Vagina (tissue), 2 donors: ENCODE data around the gene OCRL. TPM values are rescaled to one million over a fixed set of nuclear protein-coding genes. Genes with fewer than 3 reads are reported as not detected.

Experiments used
- DNase-seq, 2 donors: peaks; one replicate each; pipeline ENCODE4 v3.0.0-alpha.2; 2017; ENCODE audit errors: extremely low spot score in 2 of 2
- H3K27ac ChIP-seq: fragments of 200-600 bp; sonication (generic); one replicate; pipeline ENCODE4 v1.5.1; 2019
- H3K27me3 ChIP-seq: fragments of 200-600 bp; sonication (generic); one replicate; pipeline ENCODE4 v1.5.1; 2019
- H3K36me3 ChIP-seq, 2 donors: fragments of 200-600 bp; sonication (generic); one replicate each; pipeline ENCODE4 v1.5.1; 2017 to 2019
- H3K4me1 ChIP-seq: fragments of 200-600 bp; sonication (generic); one replicate; pipeline ENCODE4 v1.5.1; 2019
- H3K4me3 ChIP-seq, 2 donors: fragments of 200-600 bp; sonication (generic); 1 replicate in 1 of 2; 2 replicates in 1 of 2; pipeline ENCODE4 v1.5.1; 2016 to 2019
- H3K9me3 ChIP-seq: fragments of 200-600 bp; sonication (generic); one replicate; pipeline ENCODE4 v1.5.1; 2019
- POLR2A ChIP-seq, 2 donors: fragments of 450-650 bp; IDR thresholded peaks; one replicate each; pipeline ENCODE4 v1.6.1; 2017; ENCODE audit warnings: antibody characterized with exemption in 2 of 2, mild to moderate bottlenecking in 2 of 2, moderate library complexity in 2 of 2
- POLR2AphosphoS5 ChIP-seq, 2 donors: sonication (generic); formaldehyde crosslinking; IDR thresholded peaks; one replicate each; pipeline ENCODE4 v1.9.0; 2017; ENCODE audit warnings: antibody characterized with exemption in 2 of 2, mild to moderate bottlenecking in 2 of 2, low read depth in 1 of 2; ENCODE audit not compliant: insufficient read depth in 1 of 2
- intact Hi-C: fragments of 100-400 bp; cut with DNase I; formaldehyde crosslinking; loops from one replicate; pipeline ENCODE4 v1.15.1; 2023
- total RNA-seq: library from RNA; depleted of rRNA; stranded (reverse); fragments of >200 nt; gene quantifications from one replicate; pipeline ENCODE4 v1.2.3, GENCODE V29; 2016
- TF ChIP-seq, protein P1 (sequence below), 3 experiments: fragments of 450-650 bp in 2 of 3; fragments of 200-600 bp in 1 of 3; sonication (generic) in 1 of 3; IDR thresholded peaks; one replicate each; pipeline ENCODE4 v1.5.1; 2017 to 2019; ENCODE audit warnings: antibody characterized with exemption in 3 of 3, mild to moderate bottlenecking in 2 of 3, moderate library complexity in 2 of 3

Gene OCRL
- total RNA-seq, 1 donor from 2014 or later, result 14.5 TPM

GRCh38 chrX:129531132-129531531 is 8.9 kb upstream of the OCRL start:
- H3K27me3 ChIP-seq, result no peaks in the 10 kb centered on the region
- H3K27ac ChIP-seq, result no peak overlapping the region
- no peaks in the 10 kb centered on the region for H3K9me3 ChIP-seq
- H3K4me3 ChIP-seq, result no peak overlapping the region
- TF ChIP-seq, protein P1, sequence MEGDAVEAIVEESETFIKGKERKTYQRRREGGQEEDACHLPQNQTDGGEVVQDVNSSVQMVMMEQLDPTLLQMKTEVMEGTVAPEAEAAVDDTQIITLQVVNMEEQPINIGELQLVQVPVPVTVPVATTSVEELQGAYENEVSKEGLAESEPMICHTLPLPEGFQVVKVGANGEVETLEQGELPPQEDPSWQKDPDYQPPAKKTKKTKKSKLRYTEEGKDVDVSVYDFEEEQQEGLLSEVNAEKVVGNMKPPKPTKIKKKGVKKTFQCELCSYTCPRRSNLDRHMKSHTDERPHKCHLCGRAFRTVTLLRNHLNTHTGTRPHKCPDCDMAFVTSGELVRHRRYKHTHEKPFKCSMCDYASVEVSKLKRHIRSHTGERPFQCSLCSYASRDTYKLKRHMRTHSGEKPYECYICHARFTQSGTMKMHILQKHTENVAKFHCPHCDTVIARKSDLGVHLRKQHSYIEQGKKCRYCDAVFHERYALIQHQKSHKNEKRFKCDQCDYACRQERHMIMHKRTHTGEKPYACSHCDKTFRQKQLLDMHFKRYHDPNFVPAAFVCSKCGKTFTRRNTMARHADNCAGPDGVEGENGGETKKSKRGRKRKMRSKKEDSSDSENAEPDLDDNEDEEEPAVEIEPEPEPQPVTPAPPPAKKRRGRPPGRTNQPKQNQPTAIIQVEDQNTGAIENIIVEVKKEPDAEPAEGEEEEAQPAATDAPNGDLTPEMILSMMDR (IDR thresholded peaks at IDR 0.05), result no peak
- no peak for TF ChIP-seq POLR2AphosphoS5 (IDR thresholded peaks at IDR 0.05; ENCODE audit: insufficient read depth in 1 of 2, low read depth in 1 of 2)
- no peak for TF ChIP-seq POLR2A (IDR thresholded peaks at IDR 0.05)
- intact Hi-C loops, result no loop called here
- H3K4me1 ChIP-seq, result no peaks in the 10 kb centered on the region
- DNase-seq, result no peak
- no peaks in the 10 kb centered on the region for H3K36me3 ChIP-seq

- H3K4me1 ChIP-seq, result no peaks in the 10 kb centered on the region
- no peak for DNase-seq
- H3K36me3 ChIP-seq, result no peaks in the 10 kb centered on the region
- H3K9me3 ChIP-seq, result no peaks in the 10 kb centered on the region
- H3K4me3 ChIP-seq, result no peak overlapping the region
- intact Hi-C loops, result no loop called here
- TF ChIP-seq POLR2A (IDR thresholded peaks at IDR 0.05), result no peak
- TF ChIP-seq POLR2AphosphoS5 (IDR thresholded peaks at IDR 0.05; ENCODE audit: insufficient read depth in 1 of 2, low read depth in 1 of 2), result no peak
- TF ChIP-seq, protein P1 (IDR thresholded peaks at IDR 0.05), result no peak
- no peaks in the 10 kb centered on the region for H3K27me3 ChIP-seq
- no peak overlapping the region for H3K27ac ChIP-seq
Observed at GRCh38 chrX:129534816-129535578, 5.1 kb upstream of the OCRL start.

DNA sequence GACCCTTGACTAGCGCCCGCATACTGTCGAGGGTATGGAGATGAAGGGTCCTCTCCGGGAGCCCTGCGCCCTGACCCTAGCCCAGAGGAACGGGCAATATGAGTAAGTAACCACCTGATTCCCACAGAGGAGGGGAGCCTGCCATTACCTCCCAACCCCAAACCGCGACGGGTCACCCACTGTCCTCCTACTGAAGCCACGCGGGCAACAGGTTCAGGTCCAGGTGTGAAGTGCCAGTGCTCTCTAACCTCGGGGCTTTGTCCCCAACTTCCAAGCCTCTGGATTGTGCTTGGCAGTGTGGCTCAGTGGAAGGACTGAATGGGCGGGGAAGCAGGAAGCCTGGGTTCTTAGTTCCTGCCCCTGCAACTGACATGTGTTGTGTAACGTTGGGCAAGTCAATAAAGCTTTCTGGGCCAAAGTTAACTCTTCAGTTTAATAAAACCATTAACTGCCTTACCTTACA is 694 bp downstream of the OCRL start:
- no peak for DNase-seq
- H3K9me3 ChIP-seq, result no peaks in the 10 kb centered on the region
- no peaks in the 10 kb centered on the region for H3K36me3 ChIP-seq
- TF ChIP-seq POLR2AphosphoS5 (IDR thresholded peaks at IDR 0.05; ENCODE audit: insufficient read depth in 1 of 2, low read depth in 1 of 2), result no peak
- no peak for TF ChIP-seq POLR2A (IDR thresholded peaks at IDR 0.05)
- TF ChIP-seq, protein P1 (IDR thresholded peaks at IDR 0.05), result no peak
- intact Hi-C loops, result no loop called here
- no peaks in the 10 kb centered on the region for H3K4me1 ChIP-seq
- peak overlapping the region; percentile 70 for H3K27ac ChIP-seq
- peak overlapping the region; percentile 56 to 63 for H3K4me3 ChIP-seq
- H3K27me3 ChIP-seq, result no peaks in the 10 kb centered on the region

- intact Hi-C loops, result no loop called here
- H3K4me3 ChIP-seq, result no peak overlapping the region
- H3K36me3 ChIP-seq, result no peaks in the 10 kb centered on the region
- no peak overlapping the region for H3K27ac ChIP-seq
- TF ChIP-seq POLR2AphosphoS5 (IDR thresholded peaks at IDR 0.05; ENCODE audit: insufficient read depth in 1 of 2, low read depth in 1 of 2) (no peak), POLR2A (IDR thresholded peaks at IDR 0.05) (no peak)
- TF ChIP-seq, protein P1 (IDR thresholded peaks at IDR 0.05), result no peak
- no peaks in the 10 kb centered on the region for H3K4me1 ChIP-seq
- no peaks in the 10 kb centered on the region for H3K27me3 ChIP-seq
- DNase-seq, result no peak
- no peaks in the 10 kb centered on the region for H3K9me3 ChIP-seq
Observed at GRCh38 chrX:129544780-129545179, 4.7 kb downstream of the OCRL start.

DNA sequence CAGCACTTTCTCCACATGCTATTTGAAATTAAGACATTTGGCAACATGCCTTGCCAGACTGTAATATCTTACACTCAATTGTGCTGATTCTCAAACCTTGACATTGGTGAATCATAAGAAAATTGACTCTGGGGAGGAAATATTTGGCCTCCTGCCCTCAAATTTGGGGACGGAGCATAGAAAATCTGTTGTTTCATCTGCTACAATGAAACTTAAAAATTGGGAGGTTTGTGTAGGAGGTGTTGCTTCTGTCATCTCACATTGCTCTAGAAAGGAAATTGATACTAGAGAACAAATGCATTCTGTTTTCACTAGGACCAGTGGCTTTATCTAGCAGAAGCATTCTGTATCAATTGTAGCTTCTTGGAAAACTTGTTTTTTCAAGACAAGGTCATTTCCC is 5.3 kb downstream of the OCRL start:
- Histone ChIP-seq H3K4me3 (no peak overlapping the region), H3K9me3 (no peaks in the 10 kb centered on the region), H3K36me3 (no peaks in the 10 kb centered on the region), H3K27ac (no peak overlapping the region), H3K27me3 (no peaks in the 10 kb centered on the region), H3K4me1 (no peaks in the 10 kb centered on the region)
- intact Hi-C loops, result no loop called here
- no peak for DNase-seq
- no peak for TF ChIP-seq POLR2AphosphoS5 (IDR thresholded peaks at IDR 0.05; ENCODE audit: insufficient read depth in 1 of 2, low read depth in 1 of 2)
- TF ChIP-seq, protein P1 (IDR thresholded peaks at IDR 0.05), result no peak
- no peak for TF ChIP-seq POLR2A (IDR thresholded peaks at IDR 0.05)
